OCI-LY1 (cell line): ENCODE data around the gene FBN1.

Experiments used
- EZH2 ChIP-seq: fragments of 200-600 bp; sonication (generic), shearing (Covaris generic); IDR thresholded peaks from 2 replicates; pipeline ENCODE4 v1.8.0; 2017; ENCODE audit warnings: borderline replicate concordance, mixed run types, mild to moderate bottlenecking, antibody characterized with exemption, low read length, moderate library complexity, mixed read lengths
- TF ChIP-seq, protein P1 (sequence below): fragments of 200-600 bp; sonication (generic), shearing (Covaris generic); IDR thresholded peaks from 2 replicates; pipeline ENCODE4 v1.5.1; 2017; ENCODE audit warnings: mild to moderate bottlenecking, antibody characterized with exemption, low read length, moderate library complexity, mixed read lengths

DNA sequence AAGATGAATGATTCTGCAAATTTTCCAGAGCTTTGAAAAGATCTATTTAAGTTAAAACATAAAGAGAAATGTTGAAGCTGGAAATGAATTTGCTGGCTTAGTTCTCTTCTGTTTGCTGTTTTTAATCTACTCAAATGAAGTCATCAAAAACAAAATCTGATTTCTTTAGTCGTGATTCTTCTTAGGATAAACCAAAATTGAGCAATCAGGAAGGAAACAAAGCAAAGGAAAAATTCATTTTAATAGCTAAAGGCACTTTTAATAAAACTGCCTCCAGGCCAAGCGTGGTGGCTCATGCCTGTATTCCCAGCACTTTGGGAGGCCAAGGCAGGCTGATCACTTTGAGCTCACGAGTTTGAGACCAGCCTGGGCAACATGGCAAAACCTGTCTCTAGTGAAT is 223.1 kb downstream of the FBN1 start:
- TF ChIP-seq, protein P1, sequence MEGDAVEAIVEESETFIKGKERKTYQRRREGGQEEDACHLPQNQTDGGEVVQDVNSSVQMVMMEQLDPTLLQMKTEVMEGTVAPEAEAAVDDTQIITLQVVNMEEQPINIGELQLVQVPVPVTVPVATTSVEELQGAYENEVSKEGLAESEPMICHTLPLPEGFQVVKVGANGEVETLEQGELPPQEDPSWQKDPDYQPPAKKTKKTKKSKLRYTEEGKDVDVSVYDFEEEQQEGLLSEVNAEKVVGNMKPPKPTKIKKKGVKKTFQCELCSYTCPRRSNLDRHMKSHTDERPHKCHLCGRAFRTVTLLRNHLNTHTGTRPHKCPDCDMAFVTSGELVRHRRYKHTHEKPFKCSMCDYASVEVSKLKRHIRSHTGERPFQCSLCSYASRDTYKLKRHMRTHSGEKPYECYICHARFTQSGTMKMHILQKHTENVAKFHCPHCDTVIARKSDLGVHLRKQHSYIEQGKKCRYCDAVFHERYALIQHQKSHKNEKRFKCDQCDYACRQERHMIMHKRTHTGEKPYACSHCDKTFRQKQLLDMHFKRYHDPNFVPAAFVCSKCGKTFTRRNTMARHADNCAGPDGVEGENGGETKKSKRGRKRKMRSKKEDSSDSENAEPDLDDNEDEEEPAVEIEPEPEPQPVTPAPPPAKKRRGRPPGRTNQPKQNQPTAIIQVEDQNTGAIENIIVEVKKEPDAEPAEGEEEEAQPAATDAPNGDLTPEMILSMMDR = no peak
- no peak for TF ChIP-seq EZH2
